ENCODE data around the gene ITGAX.

GRCh38 chr16:31402687-31403086, 47.7 kb downstream of the ITGAX start:
- no peak for TF ChIP-seq CTCF (IDR thresholded peaks at IDR 0.05)
- no peak for TF ChIP-seq POLR2A (IDR thresholded peaks at IDR 0.05)

Data from suprapubic skin (tissue), 3 donors.